Measurements from ENCODE around the gene CSRNP2.

The CSRNP2 gene

GRCh38 chr12:51103977-51104376, 20.6 kb upstream of the CSRNP2 start:
- Histone ChIP-seq H3K36me3 (replicated peaks; ENCODE audit: low read depth, low read length) (peaks cover 46% of the 10 kb centered on the region), H3K79me2 (ENCODE audit: low read length) (no peaks in the 10 kb centered on the region), H3K27me3 (ENCODE audit: low read depth, low read length) (no peaks in the 10 kb centered on the region), H3K4me3 (ENCODE audit: low read length) (no peak overlapping the region), H2AFZ (ENCODE audit: low read depth, low read length) (no peak overlapping the region), H3K4me1 (ENCODE audit: low read length) (no peaks in the 10 kb centered on the region), H3K9ac (ENCODE audit: low read length) (no peak overlapping the region), H3K27ac (ENCODE audit: low read length) (no peak overlapping the region), H3K4me2 (ENCODE audit: low read length) (no peak overlapping the region), H4K20me1 (ENCODE audit: insufficient read depth, low read length) (no peaks in the 10 kb centered on the region), H3K9me3 (ENCODE audit: insufficient read depth, low read length) (no peaks in the 10 kb centered on the region)
- TF ChIP-seq EZH2phosphoT487 (IDR thresholded peaks at IDR 0.05; ENCODE audit: low read depth) (no peak), CTCF (IDR thresholded peaks at IDR 0.05; ENCODE audit: low read depth, low read length) (no peak)

GRCh38 chr12:51098611-51099010, 15.2 kb upstream of the CSRNP2 start:
- Histone ChIP-seq H3K27ac (ENCODE audit: low read length) (no peak overlapping the region), H3K9me3 (ENCODE audit: insufficient read depth, low read length) (no peaks in the 10 kb centered on the region), H3K4me1 (ENCODE audit: low read length) (no peaks in the 10 kb centered on the region), H2AFZ (ENCODE audit: low read depth, low read length) (no peak overlapping the region), H3K4me3 (ENCODE audit: low read length) (no peak overlapping the region), H3K36me3 (replicated peaks; ENCODE audit: low read depth, low read length) (peaks cover 47% of the 10 kb centered on the region), H4K20me1 (ENCODE audit: insufficient read depth, low read length) (no peaks in the 10 kb centered on the region), H3K9ac (ENCODE audit: low read length) (no peak overlapping the region), H3K4me2 (ENCODE audit: low read length) (no peak overlapping the region), H3K79me2 (ENCODE audit: low read length) (no peaks in the 10 kb centered on the region), H3K27me3 (ENCODE audit: low read depth, low read length) (no peaks in the 10 kb centered on the region)
- TF ChIP-seq EZH2phosphoT487 (IDR thresholded peaks at IDR 0.05; ENCODE audit: low read depth) (no peak), CTCF (IDR thresholded peaks at IDR 0.05; ENCODE audit: low read depth, low read length) (no peak)

- no peaks in the 10 kb centered on the region for H4K20me1 ChIP-seq (ENCODE audit: insufficient read depth, low read length)
- no peak overlapping the region for H3K4me3 ChIP-seq (ENCODE audit: low read length)
- H3K4me2 ChIP-seq (ENCODE audit: low read length): no peak overlapping the region
- no peak overlapping the region for H3K9ac ChIP-seq (ENCODE audit: low read length)
- H3K27ac ChIP-seq (ENCODE audit: low read length): no peak overlapping the region
- H3K27me3 ChIP-seq (ENCODE audit: low read depth, low read length): no peaks in the 10 kb centered on the region
- H2AFZ ChIP-seq (ENCODE audit: low read depth, low read length): no peak overlapping the region
- no peaks in the 10 kb centered on the region for H3K9me3 ChIP-seq (ENCODE audit: insufficient read depth, low read length)
- H3K4me1 ChIP-seq (ENCODE audit: low read length): peaks cover 16% of the 10 kb centered on the region
- H3K36me3 ChIP-seq (replicated peaks; ENCODE audit: low read depth, low read length): peaks cover 29% of the 10 kb centered on the region
- TF ChIP-seq CTCF (IDR thresholded peaks at IDR 0.05; ENCODE audit: low read depth, low read length) (no peak), EZH2phosphoT487 (IDR thresholded peaks at IDR 0.05; ENCODE audit: low read depth) (no peak)
- H3K79me2 ChIP-seq (ENCODE audit: low read length): no peaks in the 10 kb centered on the region
Observed at GRCh38 chr12:51090705-51091229, 7.4 kb upstream of the CSRNP2 start.

GRCh38 chr12:51087818-51088217, 4.4 kb upstream of the CSRNP2 start:
- H3K4me3 ChIP-seq (ENCODE audit: low read length): no peak overlapping the region
- H3K27ac ChIP-seq (ENCODE audit: low read length): peak overlapping the region; percentile 29
- H3K4me1 ChIP-seq (ENCODE audit: low read length): peaks cover 16% of the 10 kb centered on the region
- TF ChIP-seq CTCF (IDR thresholded peaks at IDR 0.05; ENCODE audit: low read depth, low read length) (no peak), EZH2phosphoT487 (IDR thresholded peaks at IDR 0.05; ENCODE audit: low read depth) (no peak)
- H3K27me3 ChIP-seq (ENCODE audit: low read depth, low read length): no peaks in the 10 kb centered on the region
- H3K4me2 ChIP-seq (ENCODE audit: low read length): peak overlapping the region; percentile 26
- H3K9me3 ChIP-seq (ENCODE audit: insufficient read depth, low read length): no peaks in the 10 kb centered on the region
- no peak overlapping the region for H3K9ac ChIP-seq (ENCODE audit: low read length)
- H4K20me1 ChIP-seq (ENCODE audit: insufficient read depth, low read length): no peaks in the 10 kb centered on the region
- peaks cover 2% of the 10 kb centered on the region for H3K79me2 ChIP-seq (ENCODE audit: low read length)
- H2AFZ ChIP-seq (ENCODE audit: low read depth, low read length): no peak overlapping the region
- H3K36me3 ChIP-seq (replicated peaks; ENCODE audit: low read depth, low read length): peaks cover 14% of the 10 kb centered on the region

All from OCI-LY3 (cell line).